ENCODE results near the gene KAT8.

GRCh38 chr16:31080035-31080629, 37.3 kb upstream of the KAT8 start:
- TF ChIP-seq CTCF (IDR thresholded peaks at IDR 0.05) (no peak), POLR2AphosphoS5 (IDR thresholded peaks at IDR 0.05; ENCODE audit: insufficient read depth in 1 of 2, low read depth in 1 of 2) (no peak)

Data from vagina (tissue), 2 donors.